Fibroblast of pulmonary artery (primary cell): ENCODE data around the gene TBCEL.

Experiments used
- DNase-seq: peaks from one replicate; pipeline ENCODE4 v3.0.0-alpha.2; 2010; ENCODE audit warnings: low read depth
- H3K4me3 ChIP-seq: replicated peaks from 2 replicates; pipeline ENCODE4 v1.5.1; 2011; ENCODE audit warnings: low read depth, mild to moderate bottlenecking, control low read depth, low read length, moderate library complexity
- CTCF ChIP-seq: IDR thresholded peaks from 2 replicates; pipeline ENCODE4 v1.5.1; 2011; ENCODE audit warnings: mild to moderate bottlenecking, control low read depth, low read length, inconsistent platforms; ENCODE audit errors: missing control alignments

Gene TBCEL

GRCh38 chr11:121042296-121042695, 18.4 kb downstream of the TBCEL start:
- TF ChIP-seq CTCF: no peak
- no peak for DNase-seq
- no peak overlapping the region for H3K4me3 ChIP-seq

GRCh38 chr11:121047926-121048325, 24.0 kb downstream of the TBCEL start:
- TF ChIP-seq CTCF: no peak
- no peak for DNase-seq

GRCh38 chr11:121048464-121049233, 24.7 kb downstream of the TBCEL start:
- TF ChIP-seq CTCF: no peak
- H3K4me3 ChIP-seq: no peak overlapping the region
- no peak for DNase-seq

More at GRCh38 chr11:121047926-121048325, 24.0 kb downstream of the TBCEL start:
- no peak overlapping the region for H3K4me3 ChIP-seq

- TF ChIP-seq CTCF: no peak
- DNase-seq: no peak
- no peak overlapping the region for H3K4me3 ChIP-seq
Measured at GRCh38 chr11:121053244-121053643, 29.3 kb downstream of the TBCEL start.

- DNase-seq: no peak
- H3K4me3 ChIP-seq: no peak overlapping the region
- TF ChIP-seq CTCF: no peak
Measured at GRCh38 chr11:121054266-121054665, 30.4 kb downstream of the TBCEL start.

GRCh38 chr11:121055076-121055475, 31.2 kb downstream of the TBCEL start:
- no peak for DNase-seq
- no peak overlapping the region for H3K4me3 ChIP-seq
- TF ChIP-seq CTCF: no peak

- no peak for TF ChIP-seq CTCF
- no peak overlapping the region for H3K4me3 ChIP-seq
- DNase-seq: no peak
Measured at GRCh38 chr11:121057922-121058321, 34.0 kb downstream of the TBCEL start.
